Measurements from ENCODE around the gene SLC35D3.

SLC35D3 gene

DNA sequence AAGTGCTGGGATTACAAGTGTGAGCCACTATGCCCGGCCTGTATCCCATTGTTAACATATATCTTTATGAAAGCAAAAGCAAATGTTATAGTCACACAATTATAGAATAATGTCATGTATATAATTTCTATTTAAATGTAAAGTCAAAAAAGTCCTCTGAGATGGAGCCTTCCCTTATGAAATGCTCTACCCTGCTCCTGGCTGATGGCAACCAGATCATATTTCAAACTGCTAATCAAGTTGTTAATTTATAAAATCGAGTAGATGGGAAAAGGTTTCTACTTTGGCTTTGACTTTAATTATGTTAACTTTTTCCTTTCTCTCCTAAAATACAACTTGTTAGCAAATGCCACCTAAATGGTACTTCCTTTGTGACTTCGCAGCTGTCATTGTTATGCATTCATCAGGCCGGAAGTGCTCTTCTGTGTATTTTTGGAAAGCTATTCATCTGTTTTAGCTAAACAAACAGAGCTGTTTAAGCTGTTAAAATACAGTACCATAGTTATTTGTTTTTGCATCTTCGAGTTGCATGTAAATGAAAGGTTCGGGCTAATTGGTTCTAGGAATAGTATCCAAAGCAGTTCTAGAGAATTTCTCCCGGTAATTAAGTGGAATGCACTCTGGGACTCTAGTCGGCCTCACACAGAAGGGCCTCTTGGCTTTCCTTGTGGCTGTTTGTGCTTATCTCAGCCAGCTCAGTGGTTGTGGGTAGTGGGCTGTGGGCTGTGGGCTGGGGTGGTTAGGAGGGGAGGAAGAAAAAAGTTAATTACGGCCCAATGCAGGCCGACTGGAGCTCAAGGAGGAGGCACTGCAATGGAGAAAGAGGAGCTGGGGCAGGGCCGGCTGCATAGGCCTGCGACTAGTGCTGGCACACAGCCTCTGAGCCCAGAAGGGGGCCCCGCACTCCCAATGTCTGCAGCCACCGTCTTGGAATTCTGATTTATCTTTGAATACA, 34.8 kb downstream of the SLC35D3 start:
- peak; percentile 5; the same call in 1 of the 2 replicates for TF ChIP-seq RAD21 (IDR thresholded peaks at IDR 0.05; ENCODE audit: low read depth)
- TF ChIP-seq ZBTB7A (IDR thresholded peaks at IDR 0.05; ENCODE audit: low read depth) = no peak

DNA sequence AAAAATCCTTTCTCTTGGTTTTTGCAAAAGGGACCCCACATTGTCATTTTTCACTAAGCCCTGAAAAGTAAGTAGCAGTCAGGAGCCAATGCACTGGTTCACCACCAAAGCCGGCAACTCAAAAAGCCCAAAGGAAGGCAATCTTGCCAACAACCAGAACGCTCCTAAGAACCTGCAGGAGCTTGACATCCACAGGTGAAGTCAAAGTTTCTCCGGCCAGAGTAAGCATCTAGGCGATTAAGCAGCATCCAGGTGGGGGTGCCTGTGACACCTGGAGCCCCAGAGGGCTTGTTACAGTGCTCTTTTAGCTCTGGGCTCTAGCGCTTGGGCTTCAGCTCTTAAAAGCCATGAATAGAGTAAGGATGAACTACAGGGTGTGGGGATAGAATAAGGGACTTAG, 36.1 kb downstream of the SLC35D3 start:
- TF ChIP-seq FOXM1 (IDR thresholded peaks at IDR 0.05; ENCODE audit: borderline replicate concordance, low read depth) (no peak), TCF12 (IDR thresholded peaks at IDR 0.05; ENCODE audit: low read depth) (no peak), TAF1 (IDR thresholded peaks at IDR 0.05; ENCODE audit: low read depth) (no peak), EP300 (IDR thresholded peaks at IDR 0.05; ENCODE audit: borderline replicate concordance) (no peak), NFIC (IDR thresholded peaks at IDR 0.05) (no peak), ZBTB7A (IDR thresholded peaks at IDR 0.05; ENCODE audit: low read depth) (no peak), CEBPB (IDR thresholded peaks at IDR 0.05) (no peak), YY1 (IDR thresholded peaks at IDR 0.05; ENCODE audit: low read depth) (no peak), TEAD4 (IDR thresholded peaks at IDR 0.05) (no peak), EGR1 (IDR thresholded peaks at IDR 0.05) (no peak), CREB1 (IDR thresholded peaks at IDR 0.05; ENCODE audit: low read depth) (no peak), RAD21 (IDR thresholded peaks at IDR 0.05; ENCODE audit: low read depth) (no peak)
- TF ChIP-seq, protein P1, sequence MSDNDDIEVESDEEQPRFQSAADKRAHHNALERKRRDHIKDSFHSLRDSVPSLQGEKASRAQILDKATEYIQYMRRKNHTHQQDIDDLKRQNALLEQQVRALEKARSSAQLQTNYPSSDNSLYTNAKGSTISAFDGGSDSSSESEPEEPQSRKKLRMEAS (IDR thresholded peaks at IDR 0.05) = no peak
- TF ChIP-seq, protein P2, sequence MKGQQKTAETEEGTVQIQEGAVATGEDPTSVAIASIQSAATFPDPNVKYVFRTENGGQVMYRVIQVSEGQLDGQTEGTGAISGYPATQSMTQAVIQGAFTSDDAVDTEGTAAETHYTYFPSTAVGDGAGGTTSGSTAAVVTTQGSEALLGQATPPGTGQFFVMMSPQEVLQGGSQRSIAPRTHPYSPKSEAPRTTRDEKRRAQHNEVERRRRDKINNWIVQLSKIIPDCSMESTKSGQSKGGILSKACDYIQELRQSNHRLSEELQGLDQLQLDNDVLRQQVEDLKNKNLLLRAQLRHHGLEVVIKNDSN (IDR thresholded peaks at IDR 0.05) = no peak
- TF ChIP-seq, protein P3, sequence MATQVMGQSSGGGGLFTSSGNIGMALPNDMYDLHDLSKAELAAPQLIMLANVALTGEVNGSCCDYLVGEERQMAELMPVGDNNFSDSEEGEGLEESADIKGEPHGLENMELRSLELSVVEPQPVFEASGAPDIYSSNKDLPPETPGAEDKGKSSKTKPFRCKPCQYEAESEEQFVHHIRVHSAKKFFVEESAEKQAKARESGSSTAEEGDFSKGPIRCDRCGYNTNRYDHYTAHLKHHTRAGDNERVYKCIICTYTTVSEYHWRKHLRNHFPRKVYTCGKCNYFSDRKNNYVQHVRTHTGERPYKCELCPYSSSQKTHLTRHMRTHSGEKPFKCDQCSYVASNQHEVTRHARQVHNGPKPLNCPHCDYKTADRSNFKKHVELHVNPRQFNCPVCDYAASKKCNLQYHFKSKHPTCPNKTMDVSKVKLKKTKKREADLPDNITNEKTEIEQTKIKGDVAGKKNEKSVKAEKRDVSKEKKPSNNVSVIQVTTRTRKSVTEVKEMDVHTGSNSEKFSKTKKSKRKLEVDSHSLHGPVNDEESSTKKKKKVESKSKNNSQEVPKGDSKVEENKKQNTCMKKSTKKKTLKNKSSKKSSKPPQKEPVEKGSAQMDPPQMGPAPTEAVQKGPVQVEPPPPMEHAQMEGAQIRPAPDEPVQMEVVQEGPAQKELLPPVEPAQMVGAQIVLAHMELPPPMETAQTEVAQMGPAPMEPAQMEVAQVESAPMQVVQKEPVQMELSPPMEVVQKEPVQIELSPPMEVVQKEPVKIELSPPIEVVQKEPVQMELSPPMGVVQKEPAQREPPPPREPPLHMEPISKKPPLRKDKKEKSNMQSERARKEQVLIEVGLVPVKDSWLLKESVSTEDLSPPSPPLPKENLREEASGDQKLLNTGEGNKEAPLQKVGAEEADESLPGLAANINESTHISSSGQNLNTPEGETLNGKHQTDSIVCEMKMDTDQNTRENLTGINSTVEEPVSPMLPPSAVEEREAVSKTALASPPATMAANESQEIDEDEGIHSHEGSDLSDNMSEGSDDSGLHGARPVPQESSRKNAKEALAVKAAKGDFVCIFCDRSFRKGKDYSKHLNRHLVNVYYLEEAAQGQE (IDR thresholded peaks at IDR 0.05; ENCODE audit: low read depth) = no peak

DNA sequence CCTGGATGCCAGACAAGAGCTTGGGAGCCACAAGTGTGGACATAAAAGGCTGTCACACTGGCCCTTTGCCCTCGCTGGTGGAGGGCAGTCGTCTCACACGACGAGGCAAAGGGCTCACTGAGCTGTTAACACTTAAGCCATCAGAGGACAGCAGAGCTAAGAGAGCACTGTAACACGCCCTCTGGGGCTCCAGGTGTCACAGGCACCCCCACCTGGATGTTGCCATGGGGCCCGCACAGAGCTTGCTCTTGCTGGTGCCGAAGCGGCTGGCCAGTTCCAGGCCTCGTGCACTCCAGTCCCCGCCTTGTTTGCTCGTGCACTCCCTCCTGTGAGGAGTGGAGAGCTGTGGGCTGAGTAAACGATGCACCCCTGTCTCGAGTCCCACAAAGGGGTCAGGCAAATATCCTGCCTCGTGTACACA, 37.4 kb downstream of the SLC35D3 start:
- TF ChIP-seq EP300 (IDR thresholded peaks at IDR 0.05; ENCODE audit: borderline replicate concordance) = no peak
- no peak for TF ChIP-seq YY1 (IDR thresholded peaks at IDR 0.05; ENCODE audit: low read depth)
- TF ChIP-seq EGR1 (IDR thresholded peaks at IDR 0.05) = no peak
- no peak for TF ChIP-seq NFIC (IDR thresholded peaks at IDR 0.05)
- no peak for TF ChIP-seq ZBTB7A (IDR thresholded peaks at IDR 0.05; ENCODE audit: low read depth)
- TF ChIP-seq, protein P3 (IDR thresholded peaks at IDR 0.05; ENCODE audit: low read depth) = no peak
- no peak for TF ChIP-seq TEAD4 (IDR thresholded peaks at IDR 0.05)
- no peak for TF ChIP-seq FOXM1 (IDR thresholded peaks at IDR 0.05; ENCODE audit: borderline replicate concordance, low read depth)
- TF ChIP-seq, protein P1 (IDR thresholded peaks at IDR 0.05) = no peak
- TF ChIP-seq TCF12 (IDR thresholded peaks at IDR 0.05; ENCODE audit: low read depth) = no peak
- no peak for TF ChIP-seq RAD21 (IDR thresholded peaks at IDR 0.05; ENCODE audit: low read depth)
- TF ChIP-seq CREB1 (IDR thresholded peaks at IDR 0.05; ENCODE audit: low read depth) = no peak
- no peak for TF ChIP-seq TAF1 (IDR thresholded peaks at IDR 0.05; ENCODE audit: low read depth)
- TF ChIP-seq, protein P2 (IDR thresholded peaks at IDR 0.05) = no peak
- TF ChIP-seq CEBPB (IDR thresholded peaks at IDR 0.05) = no peak

DNA sequence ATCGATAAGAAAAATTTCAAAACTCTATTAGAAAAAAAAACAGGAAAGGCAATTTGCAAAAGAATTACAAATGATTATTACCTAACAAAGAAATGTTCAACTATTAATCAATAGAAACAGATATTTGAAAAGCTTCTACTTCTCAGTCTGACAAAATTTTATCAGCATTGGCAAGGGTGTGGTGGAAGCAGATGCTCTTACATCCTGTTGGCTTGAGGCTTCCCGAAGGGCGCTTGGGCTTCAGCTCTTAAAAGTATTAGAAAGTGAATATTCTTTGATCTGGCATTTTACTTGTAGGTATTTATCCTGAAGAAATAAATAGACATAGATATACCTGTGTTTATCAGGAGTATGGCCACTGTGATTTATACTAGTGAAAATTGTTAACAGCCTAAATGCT, 38.7 kb downstream of the SLC35D3 start:
- no peak for TF ChIP-seq TAF1 (IDR thresholded peaks at IDR 0.05; ENCODE audit: low read depth)
- TF ChIP-seq YY1 (IDR thresholded peaks at IDR 0.05; ENCODE audit: low read depth) = no peak
- no peak for TF ChIP-seq ZBTB7A (IDR thresholded peaks at IDR 0.05; ENCODE audit: low read depth)
- TF ChIP-seq RAD21 (IDR thresholded peaks at IDR 0.05; ENCODE audit: low read depth) = no peak
- TF ChIP-seq TEAD4 (IDR thresholded peaks at IDR 0.05) = no peak
- no peak for TF ChIP-seq CREB1 (IDR thresholded peaks at IDR 0.05; ENCODE audit: low read depth)
- TF ChIP-seq, protein P2 (IDR thresholded peaks at IDR 0.05) = no peak
- no peak for TF ChIP-seq CEBPB (IDR thresholded peaks at IDR 0.05)
- TF ChIP-seq, protein P1 (IDR thresholded peaks at IDR 0.05) = no peak
- no peak for TF ChIP-seq EGR1 (IDR thresholded peaks at IDR 0.05)
- TF ChIP-seq, protein P3 (IDR thresholded peaks at IDR 0.05; ENCODE audit: low read depth) = no peak
- no peak for TF ChIP-seq NFIC (IDR thresholded peaks at IDR 0.05)
- no peak for TF ChIP-seq EP300 (IDR thresholded peaks at IDR 0.05; ENCODE audit: borderline replicate concordance)

All from Ishikawa (cell line).